NCI-H1092 treated with DMSO at 0.1 percent for 48 hours (cell line): ENCODE measurements around the gene GLB1L2.

Experiments used
- DNase-seq: peaks from one replicate; lab custom pipeline; 2025; lab: John Stamatoyannopoulos, UW

The GLB1L2 gene

GRCh38 chr11:134405841-134406240 is 74.1 kb downstream of the GLB1L2 start:
- DNase-seq: no peak

GRCh38 chr11:134406264-134407185 is 74.7 kb downstream of the GLB1L2 start:
- DNase-seq: no peak

GRCh38 chr11:134407321-134407828 is 75.6 kb downstream of the GLB1L2 start:
- peak; percentile 13 for DNase-seq

- no peak for DNase-seq
These were observed 76.1 kb downstream of the GLB1L2 start for GRCh38 chr11:134407923-134408322.

GRCh38 chr11:134409552-134410429 is 78.0 kb downstream of the GLB1L2 start:
- no peak for DNase-seq

GRCh38 chr11:134410766-134411165 is 79.0 kb downstream of the GLB1L2 start:
- no peak for DNase-seq

GRCh38 chr11:134412203-134413042 is 80.6 kb downstream of the GLB1L2 start, which contains the start of gene B3GAT1:
TSS of gene B3GAT1 (minus strand) at chr11:134412242. CDS start at chr11:134387659, 24,583 bp downstream.
- DNase-seq: peak; percentile 69

- DNase-seq: no peak
These were observed 81.4 kb downstream of the GLB1L2 start for GRCh38 chr11:134413043-134413825.

GRCh38 chr11:134413826-134414731 is 82.3 kb downstream of the GLB1L2 start:
- no peak for DNase-seq

- peak; percentile 13 for DNase-seq
These were observed 83.3 kb downstream of the GLB1L2 start for GRCh38 chr11:134414766-134415765.

GRCh38 chr11:134416726-134417125 is 84.9 kb downstream of the GLB1L2 start:
- DNase-seq: no peak

GRCh38 chr11:134417871-134418840 is 86.4 kb downstream of the GLB1L2 start:
- DNase-seq: peak; percentile 40

GRCh38 chr11:134423106-134423505 is 91.3 kb downstream of the GLB1L2 start:
- DNase-seq: no peak

GRCh38 chr11:134425413-134425812 is 93.6 kb downstream of the GLB1L2 start:
- no peak for DNase-seq
